Tibial artery (tissue), 4 donors: Measurements from ENCODE around the gene MANEA.

Source experiments
- DNase-seq, 2 donors: peaks; one replicate each; pipeline ENCODE4 v3.0.0-alpha.2; 2019
- H3K27ac ChIP-seq, 2 donors: fragments of 200-600 bp; sonication (generic) in 1 of 2; 1 replicate in 1 of 2; 2 replicates in 1 of 2; pipeline ENCODE4 v1.5.1; 2018 to 2019; ENCODE audit warnings: mild to moderate bottlenecking in 1 of 2
- H3K27me3 ChIP-seq, 2 donors: fragments of 200-600 bp; sonication (generic) in 1 of 2; one replicate each; pipeline versions ENCODE4 v1.5.1 to v1.6.0; 2016 to 2019
- H3K36me3 ChIP-seq, 3 donors: fragments of 200-600 bp; sonication (generic) in 2 of 3; one replicate each; pipeline ENCODE4 v1.5.1; 2016 to 2019; ENCODE audit warnings: mild to moderate bottlenecking in 2 of 3
- H3K4me1 ChIP-seq, 4 donors: fragments of 200-600 bp; sonication (generic) in 2 of 4; 1 replicate in 3 of 4; 2 replicates in 1 of 4; pipeline ENCODE4 v1.5.1; 2016 to 2019
- H3K4me3 ChIP-seq, 2 donors: fragments of 200-600 bp; sonication (generic) in 1 of 2; 1 replicate in 1 of 2; 2 replicates in 1 of 2; pipeline ENCODE4 v1.5.1; 2018 to 2019; ENCODE audit warnings: mild to moderate bottlenecking in 2 of 2
- H3K9me3 ChIP-seq, 3 donors: fragments of 200-600 bp; sonication (generic) in 1 of 3; one replicate each; pipeline ENCODE4 v1.5.1; 2016 to 2019
- intact Hi-C: fragments of 100-400 bp; cut with DNase I; formaldehyde crosslinking; loops from one replicate; pipeline ENCODE4 v1.15.0; 2023; ENCODE audit warnings: low total_unique reads
- TF ChIP-seq, protein P1 (sequence below), 2 experiments: fragments of 200-600 bp in 1 of 2; fragments of 450-650 bp in 1 of 2; IDR thresholded peaks; one replicate each; pipeline ENCODE4 v1.5.1; 2017 to 2019; ENCODE audit warnings: antibody characterized with exemption in 2 of 2, mild to moderate bottlenecking in 1 of 2, moderate library complexity in 1 of 2

The MANEA gene

GRCh38 chr6:95649451-95649850 is 72.1 kb downstream of the MANEA start:
- Histone ChIP-seq H3K4me3 (no peak overlapping the region), H3K9me3 (no peaks in the 10 kb centered on the region), H3K4me1 (no peaks in the 10 kb centered on the region), H3K36me3 (no peaks in the 10 kb centered on the region), H3K27ac (no peak overlapping the region), H3K27me3 (no peaks in the 10 kb centered on the region)
- DNase-seq, result no peak
- TF ChIP-seq, protein P1, sequence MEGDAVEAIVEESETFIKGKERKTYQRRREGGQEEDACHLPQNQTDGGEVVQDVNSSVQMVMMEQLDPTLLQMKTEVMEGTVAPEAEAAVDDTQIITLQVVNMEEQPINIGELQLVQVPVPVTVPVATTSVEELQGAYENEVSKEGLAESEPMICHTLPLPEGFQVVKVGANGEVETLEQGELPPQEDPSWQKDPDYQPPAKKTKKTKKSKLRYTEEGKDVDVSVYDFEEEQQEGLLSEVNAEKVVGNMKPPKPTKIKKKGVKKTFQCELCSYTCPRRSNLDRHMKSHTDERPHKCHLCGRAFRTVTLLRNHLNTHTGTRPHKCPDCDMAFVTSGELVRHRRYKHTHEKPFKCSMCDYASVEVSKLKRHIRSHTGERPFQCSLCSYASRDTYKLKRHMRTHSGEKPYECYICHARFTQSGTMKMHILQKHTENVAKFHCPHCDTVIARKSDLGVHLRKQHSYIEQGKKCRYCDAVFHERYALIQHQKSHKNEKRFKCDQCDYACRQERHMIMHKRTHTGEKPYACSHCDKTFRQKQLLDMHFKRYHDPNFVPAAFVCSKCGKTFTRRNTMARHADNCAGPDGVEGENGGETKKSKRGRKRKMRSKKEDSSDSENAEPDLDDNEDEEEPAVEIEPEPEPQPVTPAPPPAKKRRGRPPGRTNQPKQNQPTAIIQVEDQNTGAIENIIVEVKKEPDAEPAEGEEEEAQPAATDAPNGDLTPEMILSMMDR (IDR thresholded peaks at IDR 0.05), result no peak
- intact Hi-C loops, result no loop called here

DNA sequence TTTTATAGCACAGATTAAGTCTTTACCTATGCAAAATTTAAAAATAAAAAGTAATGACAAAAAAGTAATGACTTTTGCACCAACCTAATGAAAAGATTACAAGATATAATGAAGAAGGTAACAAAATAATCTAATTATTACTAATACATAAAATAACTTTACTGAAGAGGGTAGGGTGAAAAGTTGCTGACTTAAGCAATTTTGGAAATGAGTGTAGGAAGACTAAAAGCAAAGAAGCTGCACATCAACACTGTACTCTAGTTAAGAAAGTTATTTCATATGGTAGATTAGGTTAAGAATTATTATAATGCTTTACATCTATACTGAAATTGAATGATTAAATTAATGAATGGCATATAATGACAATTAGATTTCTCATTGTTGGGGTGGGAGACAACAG is 76.8 kb downstream of the MANEA start:
- Histone ChIP-seq H3K27ac (no peak overlapping the region), H3K27me3 (no peaks in the 10 kb centered on the region), H3K4me3 (no peak overlapping the region), H3K9me3 (no peaks in the 10 kb centered on the region), H3K4me1 (no peaks in the 10 kb centered on the region), H3K36me3 (no peaks in the 10 kb centered on the region)
- TF ChIP-seq, protein P1 (IDR thresholded peaks at IDR 0.05), result no peak
- intact Hi-C loops, result no loop called here
- no peak for DNase-seq

DNA sequence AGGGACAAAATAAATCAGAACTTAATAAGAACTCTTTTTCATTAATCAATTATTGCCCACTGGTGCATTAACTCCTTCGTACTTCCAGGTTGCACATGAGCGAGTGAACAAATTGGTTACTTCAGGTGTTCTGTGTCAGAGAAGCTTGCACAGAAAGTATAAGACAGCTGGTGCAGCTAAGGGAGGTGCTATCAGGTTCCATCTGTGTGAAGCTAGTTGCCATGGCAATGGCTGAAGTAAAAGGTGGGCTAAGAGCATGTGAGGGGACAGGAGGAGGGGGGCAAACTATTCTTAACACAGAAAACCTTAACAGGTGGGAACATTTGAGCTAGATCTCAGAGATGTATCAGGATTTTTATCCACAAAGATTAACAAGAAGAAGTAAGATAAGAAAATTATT is 81.6 kb downstream of the MANEA start:
- no peak for DNase-seq
- no peaks in the 10 kb centered on the region for H3K36me3 ChIP-seq
- no peak overlapping the region for H3K4me3 ChIP-seq
- TF ChIP-seq, protein P1 (IDR thresholded peaks at IDR 0.05), result no peak
- H3K4me1 ChIP-seq, result no peaks in the 10 kb centered on the region
- H3K27me3 ChIP-seq, result no peaks in the 10 kb centered on the region
- intact Hi-C loops, result no loop called here
- H3K27ac ChIP-seq, result no peak overlapping the region
- H3K9me3 ChIP-seq, result no peaks in the 10 kb centered on the region
